Panc1 (cell line): ENCODE measurements around the gene KXD1.

ENCODE experiments used
- TF ChIP-seq, protein P1 (sequence below): fragments of 450-650 bp; IDR thresholded peaks from 2 replicates; pipeline ENCODE4 v1.5.1; 2017; ENCODE audit warnings: mild to moderate bottlenecking
- TF ChIP-seq, protein P2 (sequence below), 2 experiments: IDR thresholded peaks; 2 replicates each; pipeline ENCODE4 v1.6.1; 2011 to 2012; ENCODE audit warnings: low read depth in 2 of 2, control low read depth in 1 of 2, low read length in 1 of 2, mild to moderate bottlenecking in 1 of 2, moderate library complexity in 1 of 2; ENCODE audit not compliant: insufficient read depth in 1 of 2

DNA sequence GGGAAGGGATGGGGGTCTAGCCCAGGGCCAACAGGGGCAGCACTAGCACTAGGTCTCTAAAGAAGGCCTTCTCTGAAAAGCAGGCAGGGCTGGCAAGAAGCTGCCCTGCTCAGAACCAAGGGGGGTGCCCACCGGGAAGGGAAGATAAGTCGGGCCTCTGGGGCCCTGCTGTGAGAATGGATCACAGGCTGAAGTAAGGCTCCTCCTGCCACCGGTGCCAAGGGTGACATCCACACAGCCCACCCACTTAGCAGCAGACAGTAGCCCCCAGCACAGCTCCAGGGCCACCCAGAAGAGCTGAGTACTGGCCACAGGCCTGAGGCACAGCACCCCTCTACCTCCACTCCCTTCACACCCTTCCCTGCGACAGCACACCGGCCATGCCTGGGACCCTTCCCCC is 41.7 kb upstream of the KXD1 start:
- TF ChIP-seq, protein P1, sequence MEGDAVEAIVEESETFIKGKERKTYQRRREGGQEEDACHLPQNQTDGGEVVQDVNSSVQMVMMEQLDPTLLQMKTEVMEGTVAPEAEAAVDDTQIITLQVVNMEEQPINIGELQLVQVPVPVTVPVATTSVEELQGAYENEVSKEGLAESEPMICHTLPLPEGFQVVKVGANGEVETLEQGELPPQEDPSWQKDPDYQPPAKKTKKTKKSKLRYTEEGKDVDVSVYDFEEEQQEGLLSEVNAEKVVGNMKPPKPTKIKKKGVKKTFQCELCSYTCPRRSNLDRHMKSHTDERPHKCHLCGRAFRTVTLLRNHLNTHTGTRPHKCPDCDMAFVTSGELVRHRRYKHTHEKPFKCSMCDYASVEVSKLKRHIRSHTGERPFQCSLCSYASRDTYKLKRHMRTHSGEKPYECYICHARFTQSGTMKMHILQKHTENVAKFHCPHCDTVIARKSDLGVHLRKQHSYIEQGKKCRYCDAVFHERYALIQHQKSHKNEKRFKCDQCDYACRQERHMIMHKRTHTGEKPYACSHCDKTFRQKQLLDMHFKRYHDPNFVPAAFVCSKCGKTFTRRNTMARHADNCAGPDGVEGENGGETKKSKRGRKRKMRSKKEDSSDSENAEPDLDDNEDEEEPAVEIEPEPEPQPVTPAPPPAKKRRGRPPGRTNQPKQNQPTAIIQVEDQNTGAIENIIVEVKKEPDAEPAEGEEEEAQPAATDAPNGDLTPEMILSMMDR = no peak
- TF ChIP-seq, protein P2, sequence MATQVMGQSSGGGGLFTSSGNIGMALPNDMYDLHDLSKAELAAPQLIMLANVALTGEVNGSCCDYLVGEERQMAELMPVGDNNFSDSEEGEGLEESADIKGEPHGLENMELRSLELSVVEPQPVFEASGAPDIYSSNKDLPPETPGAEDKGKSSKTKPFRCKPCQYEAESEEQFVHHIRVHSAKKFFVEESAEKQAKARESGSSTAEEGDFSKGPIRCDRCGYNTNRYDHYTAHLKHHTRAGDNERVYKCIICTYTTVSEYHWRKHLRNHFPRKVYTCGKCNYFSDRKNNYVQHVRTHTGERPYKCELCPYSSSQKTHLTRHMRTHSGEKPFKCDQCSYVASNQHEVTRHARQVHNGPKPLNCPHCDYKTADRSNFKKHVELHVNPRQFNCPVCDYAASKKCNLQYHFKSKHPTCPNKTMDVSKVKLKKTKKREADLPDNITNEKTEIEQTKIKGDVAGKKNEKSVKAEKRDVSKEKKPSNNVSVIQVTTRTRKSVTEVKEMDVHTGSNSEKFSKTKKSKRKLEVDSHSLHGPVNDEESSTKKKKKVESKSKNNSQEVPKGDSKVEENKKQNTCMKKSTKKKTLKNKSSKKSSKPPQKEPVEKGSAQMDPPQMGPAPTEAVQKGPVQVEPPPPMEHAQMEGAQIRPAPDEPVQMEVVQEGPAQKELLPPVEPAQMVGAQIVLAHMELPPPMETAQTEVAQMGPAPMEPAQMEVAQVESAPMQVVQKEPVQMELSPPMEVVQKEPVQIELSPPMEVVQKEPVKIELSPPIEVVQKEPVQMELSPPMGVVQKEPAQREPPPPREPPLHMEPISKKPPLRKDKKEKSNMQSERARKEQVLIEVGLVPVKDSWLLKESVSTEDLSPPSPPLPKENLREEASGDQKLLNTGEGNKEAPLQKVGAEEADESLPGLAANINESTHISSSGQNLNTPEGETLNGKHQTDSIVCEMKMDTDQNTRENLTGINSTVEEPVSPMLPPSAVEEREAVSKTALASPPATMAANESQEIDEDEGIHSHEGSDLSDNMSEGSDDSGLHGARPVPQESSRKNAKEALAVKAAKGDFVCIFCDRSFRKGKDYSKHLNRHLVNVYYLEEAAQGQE (IDR thresholded peaks at IDR 0.05; ENCODE audit: insufficient read depth in 1 of 2, low read depth in 2 of 2, low read length in 1 of 2) = no peak
